ENCODE results near the gene HOXD9.

HOXD9 gene

DNA sequence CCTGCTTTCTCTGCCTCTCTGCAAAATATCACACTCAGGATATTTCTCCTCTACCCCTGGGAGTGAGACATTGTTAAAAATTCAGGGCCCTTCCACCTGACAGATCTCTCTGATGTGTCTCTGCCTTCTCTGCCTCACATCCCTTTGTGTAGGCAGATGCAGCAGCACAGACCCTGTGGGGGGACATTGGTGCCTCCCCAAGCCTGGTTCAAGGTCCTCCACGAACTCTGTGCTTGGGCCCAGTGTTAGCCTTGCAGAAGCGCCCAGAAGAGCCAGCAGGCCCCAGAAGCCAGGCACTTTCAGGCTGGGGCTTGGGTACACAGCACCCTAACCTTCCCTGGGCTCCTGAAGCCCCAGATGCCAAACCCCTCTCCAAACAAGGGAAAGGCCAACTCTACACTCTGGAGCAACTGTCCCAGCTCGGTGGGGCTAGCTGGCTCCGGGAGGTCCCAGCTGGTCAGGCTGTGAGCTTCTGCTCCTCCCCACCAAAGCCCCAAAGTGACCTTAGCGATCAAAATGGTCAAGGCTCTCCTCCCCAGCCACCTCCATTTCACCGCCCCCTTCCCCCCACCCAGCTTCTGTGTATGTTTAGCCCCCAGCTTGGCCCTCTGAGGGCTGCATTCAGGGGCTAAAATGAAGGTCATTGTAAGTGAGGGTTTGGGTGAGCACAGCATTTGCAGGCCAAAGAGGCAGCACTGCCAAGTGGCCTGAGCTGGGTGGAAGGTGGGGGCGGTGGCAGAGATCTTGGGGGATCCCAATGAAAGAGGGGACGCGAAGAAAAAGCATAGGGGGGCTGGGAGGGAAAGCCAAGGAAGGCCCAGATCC lies 2.6 kb downstream of the HOXD9 start:
- no peak for DNase-seq (ENCODE audit: low read depth)

DNA sequence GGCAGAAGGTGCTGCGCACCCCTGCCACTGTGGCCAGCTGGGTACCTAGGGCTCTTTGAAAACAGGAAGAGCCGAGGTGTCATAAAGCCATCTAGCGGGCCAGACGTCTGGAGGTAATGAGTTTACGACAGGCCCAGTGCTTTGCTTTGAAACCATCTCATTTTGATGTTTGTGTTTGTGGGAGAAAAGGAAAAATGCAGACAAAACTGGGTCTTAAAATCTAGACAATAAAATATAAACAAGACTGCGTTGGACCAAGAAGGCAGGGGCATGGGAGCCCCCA lies 3.2 kb downstream of the HOXD9 start:
- no peak for DNase-seq (ENCODE audit: low read depth)

DNA sequence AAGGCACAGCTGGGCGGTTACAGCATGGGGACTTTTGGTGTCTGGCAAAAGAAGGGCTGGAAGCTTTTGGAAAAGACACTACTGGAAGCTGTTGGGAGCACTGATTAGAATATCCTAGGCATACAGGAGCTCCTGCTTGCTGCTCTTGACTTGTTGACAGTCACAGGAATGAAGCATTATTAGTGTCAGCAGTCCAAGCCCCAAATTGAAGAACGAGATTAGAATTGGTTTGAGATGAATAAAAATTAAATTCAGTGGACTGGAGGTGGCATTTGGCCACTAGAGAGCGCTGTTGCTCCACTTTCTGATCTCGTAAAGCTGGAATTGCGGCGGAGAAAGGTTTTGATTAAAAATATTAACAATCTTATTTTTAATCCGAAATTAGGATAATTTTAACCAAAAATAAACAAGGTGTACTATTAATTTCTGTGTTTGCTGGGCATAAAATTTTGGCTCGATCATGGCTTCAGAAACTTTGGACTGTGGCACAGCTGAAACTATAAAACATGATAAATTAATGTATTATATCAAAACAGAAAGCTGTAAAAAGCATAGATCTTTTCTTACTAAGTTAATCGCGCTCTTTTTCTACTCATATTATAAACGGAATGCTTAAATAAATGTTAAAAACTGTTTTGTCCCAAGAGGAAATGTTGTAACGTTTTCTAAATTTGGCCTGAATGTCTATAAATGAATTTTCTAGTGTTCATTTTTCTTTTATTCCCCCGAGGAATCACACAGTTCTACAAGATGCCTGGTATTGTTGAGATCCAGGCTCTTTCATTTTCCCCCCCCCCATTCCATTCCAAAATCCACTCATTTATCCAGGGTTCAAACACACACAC lies 4.6 kb downstream of the HOXD9 start:
- DNase-seq (ENCODE audit: low read depth): no peak

DNA sequence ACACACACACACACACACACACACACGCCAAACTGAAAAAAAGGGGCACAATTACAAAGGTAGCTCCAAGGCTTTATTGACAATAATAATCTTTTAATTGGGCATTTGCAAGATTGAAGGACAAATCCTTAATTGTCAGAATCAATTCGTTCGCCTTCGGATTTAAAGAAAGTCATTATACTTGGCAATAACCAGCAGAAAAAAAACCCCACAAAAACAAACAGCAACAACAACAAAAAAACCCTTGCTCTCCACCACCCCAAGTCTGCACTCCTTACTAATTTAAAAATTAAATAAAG lies 5.2 kb downstream of the HOXD9 start:
- no peak for DNase-seq (ENCODE audit: low read depth)

DNA sequence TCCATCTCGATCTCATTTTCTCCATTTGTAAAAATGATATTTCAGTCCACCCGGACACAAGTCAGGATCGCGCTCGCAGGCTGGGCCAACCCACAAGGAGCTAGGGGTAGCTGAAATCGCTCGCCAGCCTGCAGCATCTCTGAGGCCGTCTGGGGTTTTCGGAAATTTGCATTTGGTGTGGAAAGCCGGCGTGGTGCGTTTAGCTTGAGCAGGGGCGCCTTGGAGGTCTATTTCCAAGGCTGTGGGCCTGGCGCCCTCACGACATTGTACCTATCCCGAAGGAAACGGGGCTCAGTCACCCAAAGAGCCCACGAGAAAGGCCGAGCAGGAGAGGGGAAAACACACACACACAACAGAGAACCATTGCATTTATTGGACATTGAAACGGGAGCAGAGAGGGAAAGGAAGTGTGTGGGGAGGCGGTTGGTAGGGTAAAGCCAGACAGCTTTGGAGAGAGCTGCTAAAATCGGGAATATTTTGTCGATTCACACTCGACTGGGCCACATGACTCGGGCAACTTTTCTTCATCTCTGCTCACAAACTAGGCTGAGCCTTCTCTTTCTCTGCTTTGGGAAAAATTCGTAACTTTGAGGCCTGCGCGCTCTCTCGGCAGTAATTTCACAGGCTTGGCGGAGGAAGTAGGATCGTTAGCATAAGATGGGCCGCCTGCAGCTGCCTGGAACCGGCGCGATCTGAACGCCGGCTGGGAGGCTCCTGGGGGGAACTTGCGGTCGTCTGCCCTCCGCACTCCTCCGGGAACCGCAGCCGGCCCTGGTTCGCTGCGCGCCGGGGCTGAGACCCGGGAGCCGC lies 5.9 kb downstream of the HOXD9 start:
- no peak for DNase-seq (ENCODE audit: low read depth)

DNA sequence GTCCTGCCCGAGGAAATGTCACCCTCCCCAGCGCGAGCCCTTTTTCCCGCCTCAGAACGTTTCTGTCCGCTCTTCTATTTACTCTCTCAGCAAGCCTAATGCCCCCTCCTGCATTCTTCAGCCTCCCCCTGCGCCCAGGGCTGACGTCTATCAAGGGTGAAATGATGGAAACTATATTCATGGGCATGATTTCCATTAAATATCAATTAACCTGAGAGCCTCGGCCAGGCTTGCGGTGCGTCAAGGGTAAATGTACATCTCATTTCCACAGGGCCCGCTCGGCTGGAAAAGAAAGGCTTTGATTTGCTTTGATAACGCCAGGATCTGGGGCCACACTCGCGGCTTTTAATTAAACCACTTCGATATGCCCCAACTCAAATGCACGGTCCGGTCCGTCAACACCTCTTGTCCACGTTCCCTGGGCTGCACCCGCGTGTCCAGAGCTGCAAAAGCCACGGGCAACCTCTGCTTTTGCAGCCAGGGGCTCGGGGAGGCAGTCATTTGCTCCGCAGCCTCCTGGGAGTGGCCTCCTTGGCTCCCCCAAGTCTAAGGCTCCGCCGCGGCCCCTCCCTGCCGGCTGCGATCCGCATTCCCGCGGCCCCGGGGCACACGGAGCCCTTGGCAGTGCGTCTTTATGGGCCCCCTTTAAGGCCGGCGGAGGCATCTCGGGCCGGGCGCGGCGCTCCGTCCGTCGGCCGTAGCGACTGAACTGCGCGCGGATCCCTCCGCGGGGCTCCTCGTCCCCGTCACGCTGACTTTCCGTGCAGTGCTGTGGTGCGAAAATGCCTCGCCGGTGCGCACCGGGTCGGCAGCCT lies 6.7 kb downstream of the HOXD9 start, which contains the start of gene HOXD8:
TSS of gene HOXD8 (plus strand) at position 724 of the 815 bp plus-strand sequence. CDS start 662 bp downstream, outside the sequence.
- no peak for DNase-seq (ENCODE audit: low read depth)

DNA sequence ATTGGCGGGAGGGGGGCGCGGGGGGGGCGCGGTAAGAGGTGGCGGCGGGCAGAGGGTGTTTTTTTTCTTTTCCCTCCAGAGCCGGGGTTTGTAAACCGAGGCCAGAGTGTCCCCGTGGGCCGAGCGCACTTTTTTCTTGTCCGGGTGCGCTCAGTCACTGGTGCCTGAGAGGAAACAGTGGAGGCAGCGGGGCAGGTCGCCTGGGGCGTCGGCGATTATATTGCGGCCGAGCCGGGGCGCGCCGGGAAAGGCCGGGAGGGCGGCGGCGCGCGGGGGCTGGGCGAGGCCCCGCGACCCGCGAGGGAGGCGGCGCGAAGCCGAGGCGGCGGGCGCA lies 7.3 kb downstream of the HOXD9 start:
- no peak for DNase-seq (ENCODE audit: low read depth)

DNA sequence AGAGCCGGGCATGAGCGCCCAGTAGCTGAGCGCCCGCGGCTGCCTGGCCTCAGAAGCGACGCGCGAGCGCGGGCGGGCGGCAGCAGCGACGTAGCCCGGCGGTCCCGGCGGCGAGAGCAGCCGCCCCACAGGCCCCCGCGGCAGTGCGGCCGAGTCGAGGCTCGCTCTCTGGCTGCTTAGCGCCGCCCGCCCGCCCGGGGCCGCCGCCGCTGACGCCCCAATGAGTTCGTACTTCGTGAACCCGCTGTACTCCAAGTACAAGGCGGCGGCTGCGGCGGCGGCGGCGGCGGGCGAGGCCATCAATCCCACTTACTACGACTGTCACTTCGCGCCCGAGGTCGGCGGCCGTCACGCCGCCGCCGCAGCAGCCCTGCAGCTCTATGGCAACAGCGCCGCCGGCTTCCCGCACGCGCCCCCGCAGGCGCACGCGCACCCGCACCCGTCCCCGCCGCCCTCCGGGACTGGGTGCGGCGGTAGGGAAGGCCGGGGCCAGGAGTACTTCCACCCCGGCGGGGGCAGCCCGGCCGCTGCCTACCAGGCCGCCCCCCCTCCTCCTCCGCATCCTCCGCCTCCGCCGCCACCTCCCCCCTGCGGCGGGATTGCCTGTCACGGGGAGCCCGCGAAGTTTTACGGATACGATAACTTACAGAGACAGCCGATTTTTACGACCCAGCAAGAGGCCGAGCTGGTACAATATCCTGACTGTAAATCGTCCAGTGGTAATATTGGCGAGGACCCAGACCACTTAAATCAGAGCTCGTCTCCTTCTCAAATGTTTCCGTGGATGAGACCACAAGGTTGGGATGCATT lies 7.8 kb downstream of the HOXD9 start:
- no peak for DNase-seq (ENCODE audit: low read depth)

DNA sequence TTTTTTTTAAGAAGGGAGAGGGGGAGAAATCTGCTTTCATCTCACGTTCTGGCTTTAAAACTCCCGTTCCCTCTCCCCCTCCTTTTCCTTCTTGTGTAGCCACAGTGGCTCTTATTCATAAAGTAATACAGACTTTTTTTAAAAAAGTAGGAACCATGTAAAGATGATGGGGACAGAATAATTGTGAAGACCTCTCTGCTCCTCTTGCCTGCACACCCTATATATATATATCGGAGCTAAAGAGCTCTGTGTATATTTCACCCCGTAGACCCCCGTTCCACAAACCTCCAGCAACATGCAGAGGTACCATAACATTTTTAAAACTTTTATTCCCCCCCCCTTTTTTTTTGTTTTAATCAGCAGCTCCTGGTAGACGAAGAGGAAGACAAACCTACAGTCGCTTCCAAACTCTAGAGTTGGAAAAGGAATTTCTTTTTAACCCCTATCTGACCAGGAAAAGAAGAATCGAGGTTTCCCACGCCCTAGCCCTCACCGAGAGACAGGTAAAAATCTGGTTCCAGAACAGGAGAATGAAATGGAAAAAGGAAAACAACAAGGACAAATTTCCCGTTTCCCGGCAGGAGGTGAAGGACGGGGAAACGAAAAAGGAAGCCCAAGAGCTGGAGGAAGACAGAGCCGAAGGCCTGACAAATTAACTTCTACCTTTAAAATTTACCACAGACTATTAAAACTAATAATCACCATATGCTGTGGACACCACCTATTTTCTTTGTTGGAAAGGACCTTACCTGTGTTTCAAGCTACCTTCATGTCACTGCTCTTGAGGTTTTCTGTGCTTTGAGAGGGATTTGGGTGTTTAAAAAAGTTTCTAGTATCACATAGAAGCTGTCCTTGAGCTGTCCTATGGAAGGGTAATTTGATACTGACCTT lies 8.7 kb downstream of the HOXD9 start:
- DNase-seq (ENCODE audit: low read depth): no peak

DNA sequence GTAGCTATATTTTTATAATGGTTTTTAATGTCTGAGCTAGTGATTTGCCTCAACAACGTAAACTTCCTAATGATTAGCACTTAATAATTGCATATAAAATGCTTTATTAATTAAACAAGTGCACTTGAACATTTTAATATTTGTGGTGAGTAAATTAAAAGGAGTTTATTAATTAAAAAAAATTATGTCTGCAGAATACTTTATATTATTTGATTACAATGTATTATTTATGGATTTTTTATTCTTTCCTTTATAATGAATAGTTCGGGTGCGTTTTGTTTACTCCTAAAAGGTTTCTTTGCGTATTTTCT lies 9.3 kb downstream of the HOXD9 start:
- no peak for DNase-seq (ENCODE audit: low read depth)

DNA sequence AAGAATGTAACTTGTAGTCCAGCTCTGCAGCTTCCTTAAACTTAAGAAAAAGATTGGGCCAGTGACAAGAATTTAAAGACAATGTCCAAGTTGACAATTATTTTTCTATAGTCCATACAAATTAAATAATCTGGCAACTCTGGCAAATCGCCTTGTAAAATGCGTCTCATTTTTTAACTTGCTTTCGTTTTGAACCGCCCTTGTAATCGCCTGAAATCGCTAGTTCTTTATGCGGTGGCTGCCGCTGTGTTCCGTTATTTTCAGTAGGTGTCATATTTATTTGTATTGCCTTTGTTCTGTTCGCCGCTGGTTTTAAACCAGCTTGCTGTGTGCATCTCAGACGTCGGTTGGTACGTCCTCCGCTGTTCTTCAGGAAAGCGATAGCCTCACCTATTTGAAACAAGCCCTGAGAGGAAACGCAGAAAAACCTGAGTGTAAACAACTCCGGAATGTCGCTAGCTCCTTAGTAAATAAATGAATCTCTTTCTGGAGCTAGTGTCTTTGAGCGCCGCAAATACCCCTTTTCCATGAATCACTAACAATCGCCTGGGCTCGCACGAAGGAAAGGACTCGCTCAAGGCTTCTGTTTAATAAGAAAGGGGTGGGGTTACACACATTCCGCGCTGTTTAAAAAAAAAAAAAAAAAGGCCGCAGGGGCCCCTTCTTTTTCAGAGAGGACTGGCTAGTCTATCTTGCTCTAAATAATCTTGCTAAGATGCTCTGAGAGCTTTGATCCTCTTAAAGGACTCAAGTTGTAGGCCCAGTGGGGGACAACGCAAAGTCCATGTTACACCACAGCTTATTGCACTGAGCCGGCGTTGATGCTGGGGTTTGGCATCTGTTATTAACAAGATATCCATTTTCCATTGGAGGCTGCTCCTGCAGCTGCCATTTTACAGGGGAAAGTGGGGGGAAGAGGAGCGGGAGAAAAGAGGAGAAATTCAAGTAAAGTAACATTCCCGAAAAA lies 10.0 kb downstream of the HOXD9 start:
- DNase-seq (ENCODE audit: low read depth): no peak

DNA sequence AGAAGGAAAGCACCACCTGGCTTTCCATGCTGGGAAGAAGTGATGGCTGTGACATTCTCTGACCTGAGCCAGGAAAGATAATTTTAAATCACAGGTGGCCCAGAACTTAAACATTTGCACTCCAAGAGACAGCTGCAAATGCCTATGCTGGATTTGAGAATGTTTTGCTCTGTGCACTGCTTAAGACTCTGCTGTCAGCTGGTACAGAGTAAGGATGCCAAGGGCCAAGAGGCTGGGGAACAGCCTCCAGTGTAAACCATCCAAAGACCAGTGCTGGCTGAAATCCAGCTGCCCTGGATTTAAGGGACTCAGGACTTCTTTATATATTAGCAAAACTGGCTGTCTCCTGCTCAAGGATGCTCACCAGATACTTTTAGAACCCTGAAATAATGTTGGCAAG lies 10.9 kb downstream of the HOXD9 start:
- DNase-seq (ENCODE audit: low read depth): no peak

DNA sequence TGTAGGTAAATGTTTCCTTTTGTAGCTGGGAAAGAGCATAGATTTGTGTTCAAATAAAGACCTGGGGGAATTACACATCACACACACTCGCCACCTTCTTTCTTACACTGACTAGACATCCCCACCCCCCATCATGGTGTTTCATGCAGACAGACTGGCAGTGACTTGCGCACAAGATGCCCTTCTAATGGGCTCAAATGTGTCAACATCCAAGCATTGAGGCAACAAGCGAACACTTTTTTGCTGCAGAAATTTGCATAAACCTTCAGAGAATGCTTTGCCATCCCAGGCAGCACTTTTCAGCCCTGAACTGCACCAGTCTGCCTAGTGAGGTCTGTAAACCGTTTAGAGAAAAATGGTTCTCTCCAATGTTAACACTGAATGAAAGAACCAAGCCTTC lies 11.5 kb downstream of the HOXD9 start:
- DNase-seq (ENCODE audit: low read depth): no peak

DNA sequence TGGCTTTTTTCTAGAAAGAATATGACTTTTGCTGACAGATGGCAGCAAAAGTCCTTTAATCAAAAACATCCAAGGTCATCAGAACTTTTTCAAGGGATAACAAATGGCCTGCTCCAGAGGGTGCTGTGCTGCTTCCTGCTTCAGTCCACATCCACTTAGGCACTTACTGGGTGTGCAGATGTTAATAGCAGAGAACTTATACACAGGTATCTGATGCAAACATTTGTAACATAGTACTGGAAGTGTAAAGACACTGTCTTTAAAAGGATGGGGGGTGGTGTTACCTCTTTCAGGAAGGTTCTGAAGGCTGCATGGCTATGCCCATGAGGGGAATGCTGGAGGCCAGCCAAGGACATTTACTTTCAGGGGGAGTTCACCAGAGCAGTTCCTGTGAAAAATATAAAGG lies 12.5 kb downstream of the HOXD9 start:
- DNase-seq (ENCODE audit: low read depth): no peak

DNA sequence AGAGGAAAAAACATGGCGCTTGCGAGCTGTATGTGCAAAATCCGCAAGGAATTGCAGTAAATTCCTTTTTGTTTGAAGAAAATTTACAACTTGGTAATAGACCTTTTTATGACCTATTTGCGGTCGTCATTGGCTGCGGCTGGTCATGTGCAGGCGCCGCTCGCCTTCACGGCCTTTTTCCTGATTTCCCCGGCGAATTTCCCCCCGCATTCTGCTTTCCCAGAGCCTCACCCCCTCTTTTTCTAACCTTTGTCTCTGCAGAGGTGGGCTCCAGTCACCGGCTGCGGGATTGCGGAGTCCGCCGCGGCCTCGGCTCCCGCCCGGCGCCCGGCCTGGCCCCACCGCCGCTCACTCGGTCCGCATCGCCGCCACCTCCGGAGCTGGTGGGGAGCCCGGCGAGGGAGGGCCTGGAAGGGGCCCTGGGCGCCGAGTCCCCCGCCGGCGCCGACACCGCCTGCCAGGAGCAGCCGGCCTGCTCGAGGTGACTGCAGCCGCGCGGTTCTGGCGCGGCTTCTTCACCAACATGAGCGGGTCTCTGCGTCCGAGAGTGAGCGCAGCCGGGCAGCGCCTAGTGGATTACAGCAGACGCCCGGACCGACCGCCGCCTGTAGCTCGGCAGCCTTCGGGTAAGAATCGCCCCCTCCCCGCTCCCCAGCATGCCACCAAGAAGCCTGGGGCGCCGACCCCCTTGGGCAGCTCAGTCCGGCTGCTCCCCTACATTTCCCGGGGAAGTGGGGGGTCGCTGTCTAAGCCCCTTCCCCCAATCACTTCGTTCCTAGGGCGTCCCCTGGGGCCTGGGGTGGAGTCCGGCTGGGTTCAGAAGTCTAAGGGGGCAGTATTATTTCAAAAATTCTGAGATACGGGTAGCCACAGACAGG lies 14.1 kb downstream of the HOXD9 start:
- DNase-seq (ENCODE audit: low read depth): no peak

DNA sequence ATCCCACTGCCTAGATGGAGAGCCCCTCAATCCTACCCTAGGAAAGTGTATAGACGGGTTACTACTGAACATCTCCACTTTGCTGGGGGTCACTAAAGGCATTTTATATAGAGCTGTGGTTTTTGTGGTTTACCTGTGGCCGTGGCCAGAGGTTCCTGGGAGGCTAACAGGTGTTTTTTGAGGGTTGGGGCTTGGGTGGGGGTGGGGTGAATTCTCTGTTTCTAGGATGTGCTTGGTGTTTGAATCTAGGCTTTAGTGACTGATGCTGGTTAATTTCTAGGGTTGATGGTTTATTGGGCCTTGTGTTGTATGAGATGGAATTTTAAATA lies 14.7 kb downstream of the HOXD9 start:
- no peak for DNase-seq (ENCODE audit: low read depth)

DNA sequence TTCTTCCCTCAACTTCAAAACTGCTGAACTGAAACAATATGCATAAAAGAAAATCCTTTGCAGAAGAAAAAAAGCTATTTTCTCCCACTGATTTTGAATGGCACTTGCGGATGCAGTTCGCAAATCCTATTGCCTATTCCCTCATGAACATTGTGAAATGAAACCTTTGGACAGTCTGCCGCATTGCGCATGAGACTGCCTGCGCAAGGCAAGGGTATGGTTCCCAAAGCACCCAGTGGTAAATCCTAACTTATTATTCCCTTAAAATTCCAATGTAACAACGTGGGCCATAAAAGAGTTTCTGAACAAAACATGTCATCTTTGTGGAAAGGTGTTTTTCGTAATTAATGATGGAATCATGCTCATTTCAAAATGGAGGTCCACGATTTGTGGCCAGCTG lies 15.4 kb downstream of the HOXD9 start:
- no peak for DNase-seq (ENCODE audit: low read depth)

DNA sequence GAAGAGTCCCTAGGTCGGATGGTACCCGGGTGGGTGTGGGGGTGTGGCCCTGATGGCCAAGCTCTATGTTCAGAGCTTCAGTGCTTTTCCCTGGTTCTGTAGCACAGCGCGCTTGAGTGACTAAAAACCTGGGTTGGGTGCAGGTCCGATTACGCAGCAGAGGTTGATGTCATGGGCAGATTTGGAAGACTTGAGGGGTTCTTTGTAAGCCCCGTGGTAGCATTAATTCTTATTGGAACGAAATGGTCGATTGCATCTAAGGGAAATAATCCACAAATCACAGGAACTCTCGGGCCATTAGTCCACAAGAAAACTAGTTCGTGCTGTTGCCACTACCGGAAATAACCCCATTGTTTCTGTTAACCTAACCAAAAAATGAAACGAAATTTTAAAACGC lies 16.0 kb downstream of the HOXD9 start:
- no peak for DNase-seq (ENCODE audit: low read depth)

Measured in activated T-cell treated with anti-CD3 and anti-CD28 coated beads for 48 hours (primary cell).